Activated CD4-positive, alpha-beta T cell treated with anti-CD3 and anti-CD28 coated beads for 4 hours (primary cell): Measurements from ENCODE around the gene GRM1.
"Not testable (repeated sequence)": the region's sequence is repeated elsewhere in the genome, so short reads cannot be mapped to it uniquely, and the experiment has no call there.

Source experiments
- DNase-seq, 2 donors: peaks; one replicate each; pipeline ENCODE4 v3.0.0-alpha.2; 2020

The GRM1 gene

DNA sequence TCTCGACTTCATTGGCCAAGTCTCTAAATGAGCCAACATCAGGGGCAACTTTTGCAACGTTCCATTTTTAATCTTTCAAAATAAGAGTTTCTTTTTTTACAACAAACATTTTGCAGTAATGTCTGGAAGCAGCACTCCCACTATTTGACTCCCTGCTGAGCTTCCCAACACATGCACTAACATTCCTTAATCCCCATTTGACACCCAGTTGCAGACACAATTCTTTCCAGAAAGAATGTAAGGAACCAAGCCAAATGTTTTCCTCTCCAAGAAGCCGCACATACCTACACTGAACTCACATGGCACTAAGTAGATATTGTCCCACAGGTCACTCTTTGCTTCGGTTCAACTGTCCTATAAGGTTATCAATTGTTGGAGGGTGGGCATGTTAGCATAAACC is 165.6 kb downstream of the GRM1 start:
- no peak for DNase-seq

DNA sequence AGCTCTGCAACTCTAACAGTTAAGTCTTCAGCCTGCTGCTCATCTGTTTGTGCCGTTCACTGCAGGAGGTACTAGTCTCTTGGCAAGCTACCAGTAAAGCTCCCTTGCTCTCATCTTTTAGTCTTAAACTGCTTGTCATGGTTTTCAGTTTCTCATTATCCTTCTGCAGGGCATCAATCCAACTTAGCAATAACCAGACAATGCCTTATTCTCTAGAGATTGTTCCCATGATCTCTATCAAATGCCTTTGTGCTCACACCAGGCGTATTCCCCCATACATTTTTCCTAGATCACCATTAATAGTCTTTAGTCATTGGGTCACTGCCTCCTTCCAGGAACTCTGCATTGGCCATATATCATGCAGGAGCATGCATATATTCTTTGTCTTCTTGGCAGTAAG is 171.3 kb downstream of the GRM1 start:
- DNase-seq = no peak

DNA sequence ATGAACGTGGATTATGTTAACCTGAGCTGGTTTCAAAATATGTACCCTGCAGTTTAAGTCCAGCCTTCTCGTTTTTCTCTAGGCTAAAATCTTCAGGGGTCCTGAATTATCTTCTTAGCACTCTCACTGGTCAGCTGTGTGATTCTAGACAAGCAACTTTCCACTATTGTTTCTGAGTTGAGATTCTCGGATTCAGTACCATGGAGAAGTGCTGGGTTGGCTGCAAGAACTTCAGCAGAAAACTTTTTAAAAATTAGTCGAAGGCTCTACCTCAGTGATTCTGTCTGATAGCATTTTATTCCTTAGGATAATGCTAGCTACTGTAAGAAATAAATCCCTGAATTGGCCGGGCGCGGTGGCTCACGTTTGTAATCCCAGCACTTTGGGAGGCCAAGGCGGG is 173.7 kb downstream of the GRM1 start:
- DNase-seq = no peak

DNA sequence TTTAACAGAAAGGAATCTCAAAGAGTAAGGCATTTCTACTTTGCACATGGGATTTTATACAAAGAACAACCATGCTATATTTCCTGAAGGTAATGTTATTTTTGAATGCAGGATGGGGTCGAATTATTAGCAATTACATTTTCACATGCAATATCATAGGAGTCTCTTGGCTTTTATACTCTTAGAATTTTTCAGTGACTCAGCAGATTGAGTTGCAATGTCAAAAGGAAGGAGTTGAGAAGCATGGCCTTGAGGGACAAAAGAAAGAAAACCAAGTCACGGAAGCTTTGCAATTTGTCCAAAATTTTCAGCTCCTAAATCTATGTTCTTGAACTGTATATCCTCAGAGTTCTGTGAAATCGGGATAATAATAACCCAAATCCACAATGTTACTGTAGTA is 181.1 kb downstream of the GRM1 start:
- DNase-seq = no peak

DNA sequence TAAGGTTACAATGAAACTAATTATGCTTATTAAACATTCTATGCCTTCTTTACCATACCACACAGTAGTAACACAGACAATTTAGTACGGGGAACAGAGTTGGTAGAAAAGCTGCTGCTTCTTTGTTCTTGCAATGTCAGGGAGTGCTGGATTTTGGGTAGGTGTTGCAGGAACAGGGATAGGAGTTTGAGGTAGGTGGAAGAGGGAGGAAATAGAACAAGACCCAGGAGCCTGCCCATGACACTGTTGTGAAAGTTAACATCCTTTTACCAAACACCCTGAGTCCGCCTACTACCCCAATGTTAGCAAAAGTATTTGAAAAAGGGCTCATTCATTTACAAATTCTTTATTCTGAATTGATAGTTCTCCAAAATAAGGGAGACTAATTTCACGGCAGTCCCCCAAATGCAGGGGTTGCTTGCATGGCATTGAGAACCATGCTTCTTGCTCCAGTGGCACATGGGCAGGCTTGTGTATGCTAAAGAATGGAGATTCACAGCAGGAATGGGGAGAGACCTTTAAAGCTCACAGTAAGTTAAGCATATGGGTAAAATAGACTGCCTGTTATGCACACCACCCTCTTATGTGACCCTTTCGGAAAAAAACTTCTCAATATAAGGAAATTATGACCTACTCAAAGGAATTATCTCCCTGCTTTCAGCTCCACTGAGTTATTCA is 181.7 kb downstream of the GRM1 start:
- no peak for DNase-seq

DNA sequence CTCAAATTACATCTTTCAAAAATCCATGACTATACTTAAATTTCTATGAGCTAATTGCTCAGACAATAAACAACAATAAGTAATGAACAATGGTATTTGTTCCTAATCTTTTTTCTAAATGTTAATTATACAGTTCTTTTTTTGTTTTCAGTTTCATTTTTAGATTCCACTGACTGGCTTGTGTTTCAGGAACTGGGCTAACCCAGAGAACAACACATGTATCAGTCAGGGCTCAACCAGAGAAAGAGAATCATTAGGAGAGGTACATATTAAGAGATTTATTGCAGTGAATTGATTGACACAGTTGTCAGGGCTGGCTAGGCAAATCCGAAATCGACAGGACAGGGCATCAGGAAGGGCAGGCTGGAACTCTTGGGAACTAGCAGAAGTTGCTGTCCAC is 182.8 kb downstream of the GRM1 start:
- DNase-seq = no peak

DNA sequence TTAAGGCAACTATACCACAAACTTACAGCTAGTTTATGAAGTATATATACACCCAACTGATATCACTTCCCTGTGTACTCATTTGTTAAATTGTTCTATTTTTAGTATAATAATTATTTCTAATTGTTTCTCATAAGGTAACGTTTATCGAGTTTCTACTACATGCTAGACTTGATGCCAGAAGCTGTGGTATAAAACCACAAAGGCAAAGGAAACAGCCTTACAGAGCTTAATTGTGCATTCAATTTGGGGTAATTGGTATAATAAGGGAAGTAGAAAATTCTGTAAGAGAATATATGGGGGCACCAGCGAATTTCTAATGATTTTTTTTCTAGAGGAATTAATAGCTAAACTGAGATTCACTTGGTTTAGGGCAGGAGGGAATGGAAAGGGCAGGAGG is 183.9 kb downstream of the GRM1 start:
- DNase-seq = no peak

DNA sequence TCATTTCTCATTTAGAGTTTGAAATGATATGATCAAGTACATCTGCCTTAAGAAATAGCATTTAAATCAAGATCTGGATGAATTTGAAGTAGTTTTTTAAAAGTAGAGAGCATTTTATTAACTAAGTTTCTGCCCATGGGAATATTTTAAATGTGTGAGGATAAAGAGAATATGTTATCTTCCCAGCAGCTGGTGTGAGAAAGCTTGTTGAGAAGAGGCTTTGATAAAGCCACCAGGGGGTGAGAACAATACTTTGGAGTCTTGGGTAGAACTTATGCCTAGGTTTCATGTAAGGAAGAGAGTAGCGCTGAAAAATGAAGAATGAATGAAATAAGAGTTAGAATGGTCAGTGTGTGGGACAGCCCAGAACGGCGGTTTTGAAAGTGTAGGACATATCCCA is 190.2 kb downstream of the GRM1 start:
- DNase-seq = no peak

DNA sequence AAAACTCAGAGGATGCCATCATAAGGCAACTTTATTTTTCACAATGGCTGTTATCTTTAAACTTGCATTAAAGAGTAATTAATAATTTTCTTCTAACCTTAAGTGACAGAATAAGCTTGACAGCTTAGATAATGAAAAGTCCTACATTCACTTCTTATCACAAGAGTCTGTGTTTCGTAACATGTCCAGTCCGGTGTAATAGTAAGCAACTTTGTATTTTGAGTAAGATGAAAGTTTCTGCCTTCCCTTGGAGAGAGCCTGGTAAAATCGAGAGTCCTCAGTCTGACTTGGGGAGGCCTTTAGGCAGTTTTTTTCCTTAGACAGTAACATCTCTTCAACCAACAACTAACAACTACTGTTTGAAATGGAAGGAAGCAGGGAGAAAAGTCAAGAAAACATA is 195.6 kb downstream of the GRM1 start:
- no peak for DNase-seq

DNA sequence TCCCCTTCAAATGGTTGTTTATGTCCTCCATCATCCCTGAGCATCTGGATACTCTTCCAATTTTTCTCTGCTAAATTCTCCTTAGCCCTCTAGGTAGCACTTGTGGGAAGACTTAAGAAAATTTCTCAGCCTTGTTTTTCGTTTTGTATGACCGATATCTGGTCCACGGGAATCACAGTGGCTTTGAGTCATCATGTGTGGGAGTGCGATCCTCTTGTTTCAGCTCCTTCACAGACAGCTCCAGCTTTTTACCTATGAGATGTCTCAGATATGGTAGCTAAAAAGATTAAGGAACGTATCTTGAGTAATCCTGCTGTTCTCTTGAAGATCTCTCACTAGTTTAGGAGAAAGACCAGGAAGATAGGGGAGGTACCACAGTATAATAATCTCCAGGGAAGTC is 196.1 kb downstream of the GRM1 start:
- DNase-seq = no peak

DNA sequence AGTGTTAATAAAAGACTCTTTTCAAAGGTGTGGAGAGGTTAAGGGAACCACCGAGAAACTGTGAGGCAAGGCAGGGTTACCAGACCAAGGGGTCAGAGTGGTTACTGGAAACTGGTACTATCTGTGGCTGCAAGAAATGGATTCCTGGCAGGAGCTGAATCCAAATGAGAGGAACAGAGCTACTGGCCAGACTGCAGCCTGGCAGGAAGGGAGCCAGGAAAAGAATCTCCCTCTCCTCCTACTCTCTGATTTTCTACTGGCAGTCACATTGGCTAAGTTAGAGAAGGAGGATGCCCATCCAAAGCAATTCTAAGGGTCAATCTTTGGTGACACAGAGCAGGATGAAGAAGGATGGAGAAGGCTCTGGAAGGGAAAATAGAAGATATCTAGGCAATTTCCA is 211.5 kb downstream of the GRM1 start:
- no peak for DNase-seq

DNA sequence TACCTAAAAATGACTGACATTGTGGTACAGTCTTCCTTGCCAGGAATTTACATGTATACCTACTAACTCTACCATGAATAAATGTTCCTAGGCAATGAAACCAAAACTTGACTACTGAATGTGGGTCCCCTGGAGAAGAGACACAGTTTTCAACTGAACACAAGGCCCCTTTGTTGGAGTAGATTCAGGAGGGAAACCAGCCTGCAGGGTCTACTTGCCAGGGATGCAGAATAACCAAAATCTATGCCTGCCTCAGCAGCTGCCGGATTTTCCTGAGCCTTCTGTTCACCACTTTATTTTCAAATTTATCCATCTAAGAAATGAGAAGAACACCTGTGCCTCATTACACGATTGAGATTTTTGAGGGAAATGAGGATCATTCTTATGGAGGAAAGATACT is 211.9 kb downstream of the GRM1 start:
- no peak for DNase-seq

DNA sequence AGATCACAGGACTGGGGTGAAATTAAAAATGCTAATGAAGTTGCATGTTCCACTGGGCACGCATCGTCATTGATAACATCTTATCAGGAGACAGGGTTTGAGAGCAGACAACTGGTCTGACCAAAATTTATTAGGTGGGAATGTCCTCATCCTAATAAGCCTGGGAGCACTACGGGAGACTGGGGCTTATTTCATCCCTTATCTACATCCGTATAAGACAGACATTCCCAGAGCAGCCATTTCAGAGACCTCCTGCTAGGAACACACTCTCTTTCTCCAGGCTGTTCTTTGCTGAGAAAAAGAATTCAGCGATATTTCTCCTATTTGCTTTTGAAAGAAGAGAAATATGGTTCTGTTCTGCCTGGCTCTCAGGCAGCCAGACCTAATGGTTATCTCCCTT is 214.8 kb downstream of the GRM1 start:
- not testable (repeated sequence) for DNase-seq

DNA sequence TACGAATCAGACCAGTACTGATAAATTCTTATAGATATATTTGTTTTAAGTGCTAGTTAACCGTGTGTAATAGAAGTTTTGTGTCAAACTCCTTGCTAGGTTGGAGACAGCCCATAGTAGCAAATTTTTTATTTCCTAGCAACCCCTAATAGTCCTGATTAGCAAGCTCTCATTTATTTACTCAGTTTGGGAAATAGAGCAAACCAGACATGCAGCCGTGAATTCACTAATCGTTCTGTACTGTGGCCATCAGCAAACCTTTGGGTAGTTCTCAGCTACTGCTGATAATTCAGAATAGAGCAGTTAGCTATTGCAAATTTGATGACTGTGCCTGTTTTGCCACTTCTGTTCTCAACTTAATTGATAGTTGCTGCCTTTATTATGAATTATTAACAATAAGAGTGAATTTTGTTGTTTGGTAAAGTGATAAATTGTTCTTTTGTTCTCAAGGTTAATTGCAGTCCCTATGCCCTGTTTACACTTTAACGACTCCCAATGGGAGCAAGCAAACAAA is 215.8 kb downstream of the GRM1 start:
- no peak for DNase-seq

DNA sequence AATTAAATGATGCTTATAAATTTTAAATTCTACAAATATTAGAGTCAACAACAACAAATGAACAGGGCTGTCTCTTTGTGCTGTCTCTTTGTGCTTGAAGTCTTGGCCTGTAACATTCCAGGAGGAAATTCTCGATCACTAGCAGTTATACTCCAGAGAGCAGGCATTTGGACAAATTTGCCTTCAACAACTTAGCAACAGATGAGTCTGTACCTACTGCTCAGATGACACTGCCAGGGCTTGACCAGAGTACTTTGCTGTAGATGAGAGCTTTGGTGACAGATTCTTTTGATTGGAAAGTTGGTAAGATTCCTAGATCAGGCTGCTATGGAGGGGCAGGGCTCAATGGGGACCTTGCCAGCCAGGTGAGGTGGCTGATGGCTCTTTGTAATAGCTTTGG is 217.2 kb downstream of the GRM1 start:
- DNase-seq = no peak

DNA sequence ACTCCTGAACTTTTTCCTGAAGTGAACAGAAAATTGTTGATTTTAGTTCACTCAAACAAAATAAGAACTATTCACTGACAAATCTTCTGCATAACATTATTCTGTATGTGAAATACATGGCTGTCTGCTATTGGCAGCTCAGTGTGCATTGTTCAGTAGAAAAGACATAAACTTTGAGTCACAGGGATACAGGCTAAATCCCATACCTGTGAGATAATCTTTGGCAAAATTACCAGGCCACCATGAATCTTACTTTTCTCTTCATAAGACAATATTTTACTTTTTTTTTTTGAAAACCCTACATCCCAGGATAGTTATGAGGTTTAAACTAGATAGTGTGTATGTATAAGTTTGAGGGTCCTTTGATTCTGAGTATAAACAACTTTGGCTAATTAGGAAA is 224.8 kb downstream of the GRM1 start:
- no peak for DNase-seq

DNA sequence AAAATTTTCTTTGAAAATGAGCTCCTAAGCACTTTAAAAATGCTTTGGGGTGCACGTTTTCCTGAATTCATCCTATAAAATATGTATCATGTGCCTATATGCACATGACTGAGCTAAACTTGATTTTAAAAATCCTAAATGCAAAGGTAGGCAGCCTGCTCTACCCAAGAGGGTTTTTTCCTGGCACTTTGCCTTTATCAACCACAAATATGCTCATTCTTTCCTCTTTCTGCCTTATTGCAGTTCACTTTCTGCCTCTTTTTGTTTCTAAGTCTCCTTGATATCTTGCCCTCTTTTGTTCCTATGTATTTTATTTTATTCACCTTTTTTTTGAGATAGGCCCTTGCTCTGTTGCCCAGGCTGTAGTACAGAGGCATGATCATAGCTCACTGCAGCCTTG is 229.3 kb downstream of the GRM1 start:
- DNase-seq = no peak

DNA sequence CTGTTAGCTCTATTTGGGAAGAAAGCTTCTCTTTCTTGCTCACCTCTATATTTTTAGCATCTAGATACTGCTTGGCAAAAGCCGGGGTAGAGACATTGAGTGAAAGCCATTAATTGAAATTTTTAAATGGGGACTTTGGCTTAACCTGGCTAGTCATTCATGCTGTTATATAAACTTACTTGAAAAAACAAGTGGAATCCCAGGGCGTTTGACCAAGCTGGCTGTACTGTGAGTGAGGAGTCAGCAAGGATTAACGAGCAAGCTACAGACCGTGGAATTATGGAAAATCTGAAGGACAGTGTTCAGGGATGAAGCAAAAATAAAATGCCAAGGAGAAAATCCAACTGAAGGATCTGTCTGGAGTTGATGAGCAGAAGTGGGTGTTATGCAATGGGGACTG is 232.0 kb downstream of the GRM1 start:
- no peak for DNase-seq

DNA sequence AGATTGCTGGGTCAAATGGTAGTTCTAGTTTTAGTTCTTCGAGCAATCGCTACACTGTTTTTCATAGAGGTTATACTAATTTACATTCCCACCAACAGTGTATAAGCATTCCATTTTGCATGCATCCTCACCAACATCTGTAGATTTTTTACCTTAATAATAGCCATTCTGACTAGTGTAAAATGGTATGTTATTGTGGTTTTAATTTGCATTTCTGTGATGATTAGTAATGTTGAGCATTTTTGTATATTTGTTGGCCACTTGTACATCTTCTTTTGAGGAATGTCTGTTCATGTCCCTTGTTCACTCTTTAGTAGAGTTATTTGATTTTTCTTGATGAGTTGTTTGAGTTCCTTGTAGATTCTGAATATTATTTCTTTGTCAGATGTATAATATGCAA is 236.2 kb downstream of the GRM1 start:
- DNase-seq = no peak

DNA sequence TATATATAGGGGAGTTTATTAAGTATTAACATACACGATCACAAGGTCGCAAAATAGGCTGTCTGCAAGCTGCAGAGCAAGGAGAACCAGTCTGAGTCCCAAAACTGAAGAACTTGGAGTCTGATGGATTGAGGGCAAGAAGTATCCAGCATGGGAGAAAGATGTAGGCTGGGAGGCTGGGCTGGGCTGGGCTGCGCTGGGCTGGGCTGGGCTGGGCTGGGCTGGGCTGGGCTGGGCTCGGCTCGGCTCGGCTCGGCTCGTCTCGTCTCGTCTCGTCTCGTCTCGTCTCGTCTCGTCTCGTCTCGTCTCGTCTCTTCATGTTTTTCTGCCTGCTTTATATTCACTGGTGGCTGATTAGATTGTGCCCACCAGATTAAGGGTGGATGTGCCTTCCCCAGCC is 238.6 kb downstream of the GRM1 start:
- no peak for DNase-seq

DNA sequence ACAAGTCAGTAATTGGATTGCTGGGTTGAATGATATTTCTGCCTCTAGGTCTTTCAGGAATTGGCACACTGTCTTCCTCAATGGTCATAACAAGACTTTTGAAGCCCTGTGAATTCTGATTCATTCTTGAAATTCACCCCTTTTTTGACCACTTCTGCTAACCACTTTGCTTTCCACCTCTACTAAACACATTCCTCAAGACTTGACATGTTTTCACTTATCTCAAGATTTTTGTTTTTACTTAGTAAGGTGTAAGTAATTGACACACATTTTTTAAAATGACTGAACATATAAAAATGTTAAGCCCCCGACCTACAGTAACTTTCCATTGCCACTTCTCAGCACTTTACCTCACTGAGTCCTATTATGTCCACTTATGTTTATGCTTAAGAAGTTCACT is 239.1 kb downstream of the GRM1 start:
- no peak for DNase-seq

DNA sequence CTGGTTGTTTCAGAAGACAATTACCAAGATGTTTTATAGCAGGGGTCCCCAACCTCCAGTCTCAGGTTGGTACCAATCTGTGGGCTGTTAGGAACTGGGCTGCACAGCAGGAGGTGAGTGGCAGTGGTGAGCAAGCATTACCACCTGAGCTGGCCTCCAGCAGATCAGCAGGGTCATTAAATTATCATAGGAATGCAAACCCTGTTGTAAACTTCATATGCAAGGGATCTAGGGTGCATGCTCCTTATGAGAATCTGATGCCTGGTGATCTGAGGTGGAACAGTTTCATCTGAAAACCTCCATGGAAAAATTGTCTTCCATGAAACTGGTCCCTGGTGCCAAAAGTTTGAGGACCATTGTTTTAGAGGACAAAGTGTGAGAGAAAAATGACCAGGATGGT is 240.6 kb downstream of the GRM1 start:
- no peak for DNase-seq

DNA sequence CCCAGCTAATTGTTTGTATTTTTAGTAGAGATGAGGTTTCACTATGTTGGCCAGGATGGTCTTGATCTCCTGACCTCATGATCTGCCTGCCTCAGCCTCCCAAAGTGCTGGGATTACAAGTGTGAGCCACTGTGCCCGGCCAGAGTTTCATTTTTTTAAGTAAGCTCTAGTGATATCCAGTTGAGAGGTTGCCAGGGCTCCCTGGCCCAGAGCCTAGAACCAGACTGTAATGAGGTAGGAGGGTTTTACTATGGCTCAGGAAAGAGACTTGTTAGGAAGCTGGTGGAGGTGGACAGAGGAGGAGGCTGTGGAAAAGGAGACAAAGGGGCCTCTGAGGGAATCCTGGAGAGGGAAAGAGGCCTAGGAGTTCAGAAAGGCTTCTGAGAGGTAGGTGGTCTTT is 242.3 kb downstream of the GRM1 start:
- not testable (repeated sequence) for DNase-seq

DNA sequence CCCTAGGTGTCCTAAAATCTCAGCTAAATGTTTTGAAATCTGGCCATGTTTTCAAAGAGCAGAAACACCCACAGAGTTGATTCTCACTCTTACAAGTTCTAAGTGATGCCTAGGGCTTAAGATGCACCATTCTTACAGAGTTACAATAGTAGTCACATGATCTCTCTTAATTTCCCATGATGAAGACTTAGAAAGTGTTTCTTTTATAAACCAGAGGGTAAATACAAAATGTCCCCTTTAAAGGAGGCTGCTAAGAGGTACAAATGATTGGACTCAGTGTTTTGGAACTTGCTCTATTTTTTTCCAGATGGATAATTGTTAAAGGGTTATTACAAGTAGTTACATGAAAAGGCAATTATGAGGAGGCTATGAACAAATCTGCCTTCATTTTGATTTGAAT is 244.6 kb downstream of the GRM1 start:
- no peak for DNase-seq

DNA sequence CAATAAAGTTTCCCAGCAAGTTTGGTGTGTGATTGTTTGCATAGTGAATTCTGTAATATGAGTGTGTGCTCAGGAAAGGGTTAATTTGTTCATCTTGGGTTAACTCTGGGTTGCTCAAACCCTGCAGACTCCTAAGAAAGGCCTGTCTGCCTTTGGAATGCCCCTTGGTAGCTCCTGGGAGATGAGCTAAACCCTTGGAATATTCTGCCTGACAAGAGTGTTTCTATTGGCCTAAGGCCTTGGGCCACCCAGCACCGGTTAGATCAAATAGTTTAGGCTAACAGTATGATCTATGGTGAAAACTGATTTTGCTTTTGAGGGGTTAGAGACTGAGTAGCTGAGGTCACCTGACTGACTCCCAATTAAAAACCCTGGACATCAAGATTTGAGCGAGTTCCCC is 248.3 kb downstream of the GRM1 start:
- no peak for DNase-seq
